Activated naive CD4-positive, alpha-beta T cell treated with anti-CD3 and anti-CD28 coated beads, Interleukin-2, amount 50 U/mL, for 72 hours (primary cell): ENCODE data around the gene NCOR2. TPM values are rescaled to one million over a fixed set of nuclear protein-coding genes. Genes with fewer than 3 reads are reported as not detected.

Experiments
- ATAC-seq, 2 donors: fragments of 150-1000 bp; cut with Tn5 transposase; 2 replicates each; pipeline ENCODE4 v1.10.0; 2021; ENCODE audit warnings: mild to moderate bottlenecking in 2 of 2, moderate library complexity in 2 of 2
- DNase-seq, 2 donors: peaks; one replicate each; pipeline ENCODE4 v3.0.0; 2021 to 2022; ENCODE audit warnings: low spot score in 2 of 2
- H3K27ac Mint-ChIP-seq, 2 donors: one replicate each; pipeline ENCODE4 v1.8.0; 2022; ENCODE audit warnings: mild to moderate bottlenecking in 2 of 2, mixed read lengths in 2 of 2
- H3K36me3 Mint-ChIP-seq, 2 donors: one replicate each; pipeline ENCODE4 v1.8.0; 2022; ENCODE audit warnings: mixed read lengths in 2 of 2
- H3K9me3 Mint-ChIP-seq, 2 donors: one replicate each; pipeline ENCODE4 v1.8.0; 2022; ENCODE audit warnings: mixed read lengths in 2 of 2
- total RNA-seq, 2 donors: library from RNA; stranded (reverse); gene quantifications; one replicate each; pipeline ENCODE4 v1.2.3, GENCODE V29; 2022

Gene NCOR2
- total RNA-seq = 100 to 1,000 TPM in 1 of 2 donors, 10 to 100 TPM in 1; 66.8 to 125 TPM

DNA sequence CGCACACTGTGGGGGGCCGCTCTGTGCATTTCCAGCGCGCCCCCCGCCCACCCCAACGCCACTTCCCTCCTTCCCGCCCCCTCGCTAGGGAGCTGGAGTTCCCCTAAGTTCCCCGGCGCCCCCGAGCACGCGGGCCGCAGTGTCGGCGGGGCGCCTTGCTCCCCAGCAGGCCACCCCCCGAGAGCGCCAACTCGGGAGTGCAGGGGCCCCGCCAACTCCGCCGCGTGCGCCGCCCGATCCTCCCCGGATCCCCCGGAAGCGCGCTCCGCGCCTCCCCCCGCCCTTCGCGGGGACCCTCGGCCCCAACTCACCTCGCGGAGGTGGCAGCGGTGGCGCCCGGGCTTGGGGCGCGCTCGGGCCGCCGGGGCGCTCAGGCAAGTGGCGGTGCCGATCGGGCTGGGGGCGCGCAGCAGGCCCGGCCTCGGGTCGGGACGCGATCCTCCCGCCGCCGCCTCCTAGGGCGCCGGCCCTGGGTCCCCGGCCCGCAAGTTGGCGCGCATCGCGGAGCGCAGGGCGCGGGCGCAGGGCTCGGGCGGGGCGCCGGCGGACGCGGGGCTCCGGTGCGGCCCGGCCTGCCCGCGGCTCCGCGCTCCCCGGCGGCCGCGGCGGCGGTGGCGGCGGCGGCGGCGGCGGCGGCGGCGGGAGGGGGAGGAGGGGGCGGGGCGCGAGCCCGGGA lies at the start of gene NCOR2:
TSS of gene NCOR2 (minus strand) at position 616 of the 676 bp plus-strand sequence. CDS start 72,361 bp downstream, outside the sequence.
- ATAC-seq = peak; percentile 37 to 52
- Mint-ChIP-seq H3K9me3 (no peaks in the 10 kb centered on the region), H3K27ac (peak within 1 kb of the TSS; percentile 79 to 89), H3K36me3 (no peaks in the 10 kb centered on the region)
- DNase-seq = peak; percentile 46 to 63

GRCh38 chr12:124616394-124617221 lies 49.2 kb upstream of the NCOR2 start:
- DNase-seq = no peak
- Mint-ChIP-seq H3K36me3 (no peaks in the 10 kb centered on the region), H3K27ac (peak overlapping the region in 1 of 2 donors; percentile 22), H3K9me3 (no peaks in the 10 kb centered on the region)
- no peak for ATAC-seq

GRCh38 chr12:124614512-124615292 lies 47.3 kb upstream of the NCOR2 start:
- Mint-ChIP-seq H3K36me3 (no peaks in the 10 kb centered on the region), H3K9me3 (no peaks in the 10 kb centered on the region), H3K27ac (no peak overlapping the region)
- ATAC-seq = no peak
- DNase-seq = no peak

GRCh38 chr12:124613151-124613585 lies 45.8 kb upstream of the NCOR2 start:
- no peak overlapping the region for H3K27ac Mint-ChIP-seq
- DNase-seq (no peak), ATAC-seq (no peak)
- H3K36me3 Mint-ChIP-seq = no peaks in the 10 kb centered on the region
- H3K9me3 Mint-ChIP-seq = no peaks in the 10 kb centered on the region

- no peak overlapping the region for H3K27ac Mint-ChIP-seq
- DNase-seq (no peak), ATAC-seq (no peak)
- no peaks in the 10 kb centered on the region for H3K36me3 Mint-ChIP-seq
- no peaks in the 10 kb centered on the region for H3K9me3 Mint-ChIP-seq
These were observed 44.9 kb upstream of the NCOR2 start for GRCh38 chr12:124612410-124612680.

DNA sequence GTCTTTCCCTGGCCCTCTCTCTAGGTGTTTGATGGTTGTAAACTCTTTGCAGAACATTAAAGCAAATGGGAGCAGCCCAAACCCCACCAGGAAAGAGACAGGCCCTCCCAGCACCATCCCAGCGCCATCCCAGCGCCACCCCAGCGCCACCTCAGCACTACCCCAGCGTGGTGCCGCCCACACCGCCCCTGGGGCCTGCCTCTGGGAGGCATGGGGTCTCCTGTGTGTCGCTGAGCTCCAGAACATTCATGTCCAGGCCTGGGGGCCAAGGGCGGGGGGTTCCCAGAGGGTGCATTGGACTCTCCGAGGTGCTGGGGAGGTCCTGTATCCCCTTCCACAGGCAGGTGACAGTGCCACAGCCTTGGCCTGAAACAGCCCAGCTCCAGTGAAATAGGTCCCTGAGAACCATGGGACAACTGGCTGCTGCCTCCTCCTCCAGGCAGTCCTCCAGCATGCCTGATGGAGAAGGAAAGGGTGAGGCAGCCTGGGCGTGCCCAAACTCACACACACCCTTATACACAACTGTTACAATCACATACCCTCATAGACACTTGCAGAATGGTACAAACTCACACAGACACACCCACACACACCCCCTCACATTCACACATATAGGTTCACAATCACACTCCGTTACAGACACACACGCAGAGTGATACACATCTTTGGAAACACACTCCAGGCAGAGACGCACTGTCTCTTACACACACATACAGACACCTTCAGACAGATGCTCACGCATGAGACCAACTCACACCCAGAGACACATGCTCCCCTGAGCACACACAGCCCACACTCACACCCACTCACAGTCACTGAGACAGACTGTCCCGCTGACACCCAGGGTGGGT lies 44.4 kb upstream of the NCOR2 start:
- no peak overlapping the region for H3K27ac Mint-ChIP-seq
- no peak for DNase-seq
- no peaks in the 10 kb centered on the region for H3K9me3 Mint-ChIP-seq
- H3K36me3 Mint-ChIP-seq = no peaks in the 10 kb centered on the region
- ATAC-seq = no peak

- H3K36me3 Mint-ChIP-seq = no peaks in the 10 kb centered on the region
- no peaks in the 10 kb centered on the region for H3K9me3 Mint-ChIP-seq
- ATAC-seq = no peak
- no peak for DNase-seq
- H3K27ac Mint-ChIP-seq = no peak overlapping the region
These were observed 43.5 kb upstream of the NCOR2 start for GRCh38 chr12:124610629-124611558.

GRCh38 chr12:124610021-124610612 lies 42.7 kb upstream of the NCOR2 start:
- ATAC-seq (no peak), DNase-seq (no peak)
- H3K27ac Mint-ChIP-seq = no peak overlapping the region
- no peaks in the 10 kb centered on the region for H3K36me3 Mint-ChIP-seq
- no peaks in the 10 kb centered on the region for H3K9me3 Mint-ChIP-seq

GRCh38 chr12:124609041-124609989 lies 41.9 kb upstream of the NCOR2 start:
- Mint-ChIP-seq H3K27ac (no peak overlapping the region), H3K9me3 (no peaks in the 10 kb centered on the region), H3K36me3 (no peaks in the 10 kb centered on the region)
- DNase-seq (peak; percentile 63 to 67), ATAC-seq (peak; percentile 86 to 90)

DNA sequence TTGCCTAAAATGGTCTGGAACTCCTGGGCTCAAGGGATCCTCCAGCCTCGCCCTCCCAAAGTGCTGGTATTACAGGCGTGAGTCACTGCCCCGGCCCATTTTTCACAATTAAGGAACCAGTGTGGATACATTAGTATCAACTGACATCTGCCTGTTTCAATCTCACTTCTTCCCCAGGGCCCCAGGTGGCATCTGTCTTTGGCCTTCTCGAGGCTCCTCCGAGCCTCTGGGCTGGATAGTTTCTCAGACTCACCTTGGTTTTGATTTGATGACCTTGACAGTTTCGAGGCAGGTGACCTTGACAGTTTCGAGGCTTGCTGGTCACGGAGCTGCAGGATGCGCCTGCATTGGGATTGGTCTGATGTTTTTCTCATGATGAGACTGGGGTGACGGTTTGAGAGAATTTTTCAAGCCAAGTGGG lies 41.0 kb upstream of the NCOR2 start:
- no peak for DNase-seq
- H3K36me3 Mint-ChIP-seq = no peaks in the 10 kb centered on the region
- H3K9me3 Mint-ChIP-seq = no peaks in the 10 kb centered on the region
- ATAC-seq = no peak
- H3K27ac Mint-ChIP-seq = no peak overlapping the region

DNA sequence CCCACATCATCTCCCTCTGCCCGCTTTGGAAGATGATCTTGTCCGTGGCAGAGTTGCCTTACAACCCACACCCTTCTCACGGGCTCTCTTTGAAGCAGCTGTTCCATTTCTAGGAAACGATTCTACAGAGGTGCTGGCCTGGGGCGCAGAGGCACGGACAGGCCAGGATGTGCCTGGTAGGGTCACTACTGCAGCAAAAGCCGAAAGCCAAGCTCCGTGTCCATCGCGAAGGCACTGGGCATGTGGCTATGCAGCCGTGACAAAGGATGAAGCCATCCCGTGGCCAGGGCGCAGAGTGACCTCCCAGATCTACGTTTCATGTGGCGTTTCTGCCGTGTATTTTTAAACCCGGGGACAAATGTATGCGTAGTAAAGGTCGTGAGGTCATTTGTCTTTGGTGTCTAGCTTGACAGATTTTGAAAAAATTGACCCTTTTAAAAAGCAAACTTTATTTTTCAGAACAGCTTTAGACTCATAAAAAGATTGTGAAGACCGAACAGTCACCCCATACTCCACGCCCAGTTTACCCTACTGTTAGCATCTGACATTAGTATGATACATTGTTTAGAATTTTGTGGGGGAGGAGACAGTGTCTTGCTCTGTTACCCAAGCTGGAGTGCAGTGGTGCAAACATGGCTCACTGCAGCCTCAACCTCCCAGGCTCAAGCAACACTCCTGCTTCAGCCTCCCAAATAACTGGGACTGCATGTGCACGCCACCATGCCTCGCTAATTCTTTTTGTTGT lies 40.4 kb upstream of the NCOR2 start:
- no peaks in the 10 kb centered on the region for H3K9me3 Mint-ChIP-seq
- no peak overlapping the region for H3K27ac Mint-ChIP-seq
- no peak for ATAC-seq
- H3K36me3 Mint-ChIP-seq = no peaks in the 10 kb centered on the region
- DNase-seq = no peak

GRCh38 chr12:124605883-124606774 lies 38.7 kb upstream of the NCOR2 start:
- Mint-ChIP-seq H3K9me3 (no peaks in the 10 kb centered on the region), H3K36me3 (no peaks in the 10 kb centered on the region), H3K27ac (no peak overlapping the region)
- ATAC-seq (no peak), DNase-seq (no peak)
